ENCODE data around the gene DHDDS. TPM values are rescaled to one million over a fixed set of nuclear protein-coding genes. Genes with fewer than 3 reads are reported as not detected.
A peak's percentile ranks its signal among the peaks of the same experiment; 100 is the strongest.

Gene DHDDS
- total RNA-seq, 1 donor from 2014 or later = 23.5 TPM

DNA sequence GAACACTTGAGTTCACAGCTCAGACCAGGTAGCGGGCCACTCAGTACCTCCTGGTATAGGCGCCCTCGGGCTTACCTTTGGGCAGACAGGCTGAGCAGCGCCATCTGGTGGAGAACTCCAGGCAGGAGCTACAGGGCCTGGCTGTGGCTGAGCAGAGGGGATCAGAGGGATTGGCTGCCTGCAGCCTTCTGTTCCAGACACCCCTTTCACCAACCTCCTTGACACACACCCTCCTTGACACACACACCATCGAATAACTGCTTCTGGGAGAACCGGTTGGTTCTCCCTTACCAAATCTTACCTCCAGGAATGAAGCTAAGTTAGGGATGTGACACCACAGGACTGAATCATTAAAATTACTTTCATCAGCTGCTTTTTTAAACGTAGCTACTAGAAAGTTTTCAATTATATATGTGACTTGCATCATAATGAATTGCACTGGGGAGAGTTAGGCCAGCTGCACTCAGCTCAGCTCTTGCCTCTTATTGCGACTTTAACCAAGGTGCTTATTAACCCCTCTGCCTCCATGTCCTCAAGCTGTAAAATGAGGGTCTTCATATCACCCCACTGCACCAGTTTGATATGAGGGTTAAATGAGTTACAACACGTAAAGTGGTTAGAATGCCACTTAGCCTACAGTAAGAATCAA is 14.9 kb upstream of the DHDDS start:
- Histone ChIP-seq H3K4me3 (ENCODE audit: low read length in 3 of 3) (no peak overlapping the region), H3K4me1 (ENCODE audit: control insufficient read depth in 3 of 3, insufficient read depth in 3 of 3, low read length in 3 of 3) (no peaks in the 10 kb centered on the region), H3K27ac (ENCODE audit: low read depth, low read length) (no peak overlapping the region), H3K27me3 (ENCODE audit: control insufficient read depth in 3 of 3, insufficient read depth in 3 of 3, low read length in 3 of 3) (peaks cover 17 to 41% (median 17%) of the 10 kb centered on the region in 3 donors), H3K9me3 (ENCODE audit: control insufficient read depth in 3 of 3, low read length in 3 of 3) (no peaks in the 10 kb centered on the region), H3K9ac (ENCODE audit: low read depth in 1 of 3, low read length in 3 of 3) (no peak overlapping the region), H3K36me3 (ENCODE audit: control insufficient read depth in 3 of 3, insufficient read depth in 3 of 3, low read length in 3 of 3) (no peaks in the 10 kb centered on the region)

- peaks cover 3 to 25% (median 3%) of the 10 kb centered on the region in 3 donors for H3K27me3 ChIP-seq (ENCODE audit: control insufficient read depth in 3 of 3, insufficient read depth in 3 of 3, low read length in 3 of 3)
- no peaks in the 10 kb centered on the region for H3K36me3 ChIP-seq (ENCODE audit: control insufficient read depth in 3 of 3, insufficient read depth in 3 of 3, low read length in 3 of 3)
- H3K27ac ChIP-seq (ENCODE audit: low read depth, low read length) = no peak overlapping the region
- H3K9me3 ChIP-seq (ENCODE audit: control insufficient read depth in 3 of 3, low read length in 3 of 3) = no peaks in the 10 kb centered on the region
- H3K4me1 ChIP-seq (ENCODE audit: control insufficient read depth in 3 of 3, insufficient read depth in 3 of 3, low read length in 3 of 3) = no peaks in the 10 kb centered on the region
- H3K4me3 ChIP-seq (ENCODE audit: low read length in 3 of 3) = no peak overlapping the region
- H3K9ac ChIP-seq (ENCODE audit: low read depth in 1 of 3, low read length in 3 of 3) = no peak overlapping the region
Observed at GRCh38 chr1:26418865-26419349, 13.2 kb upstream of the DHDDS start.

GRCh38 chr1:26419494-26419893 is 12.6 kb upstream of the DHDDS start:
- no peaks in the 10 kb centered on the region for H3K36me3 ChIP-seq (ENCODE audit: control insufficient read depth in 3 of 3, insufficient read depth in 3 of 3, low read length in 3 of 3)
- no peak overlapping the region for H3K4me3 ChIP-seq (ENCODE audit: low read length in 3 of 3)
- no peak overlapping the region for H3K9ac ChIP-seq (ENCODE audit: low read depth in 1 of 3, low read length in 3 of 3)
- no peak overlapping the region for H3K27ac ChIP-seq (ENCODE audit: low read depth, low read length)
- H3K9me3 ChIP-seq (ENCODE audit: control insufficient read depth in 3 of 3, low read length in 3 of 3) = no peaks in the 10 kb centered on the region
- peaks cover 3 to 19% (median 3%) of the 10 kb centered on the region in 3 donors for H3K27me3 ChIP-seq (ENCODE audit: control insufficient read depth in 3 of 3, insufficient read depth in 3 of 3, low read length in 3 of 3)
- no peaks in the 10 kb centered on the region for H3K4me1 ChIP-seq (ENCODE audit: control insufficient read depth in 3 of 3, insufficient read depth in 3 of 3, low read length in 3 of 3)

DNA sequence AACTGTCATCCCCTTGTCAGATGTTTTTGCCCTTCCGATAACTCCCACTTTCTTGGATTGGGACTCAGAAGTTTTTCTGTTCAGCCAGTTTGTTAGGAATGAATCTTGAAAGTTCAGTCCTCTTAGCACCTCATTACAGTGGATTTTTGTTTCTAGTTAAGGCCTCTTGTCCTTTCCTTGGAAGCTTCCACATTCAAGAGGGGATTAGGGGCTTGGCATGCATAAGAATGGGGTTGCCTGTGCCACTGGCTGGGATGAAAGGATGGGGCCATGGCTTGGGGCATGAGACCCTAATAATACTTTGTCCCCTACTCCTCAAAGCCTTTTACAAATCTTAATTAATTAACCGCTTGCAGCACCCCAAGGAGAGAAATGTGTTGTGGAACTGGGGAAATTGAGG is 2.4 kb upstream of the DHDDS start:
- no peaks in the 10 kb centered on the region for H3K9me3 ChIP-seq (ENCODE audit: control insufficient read depth in 3 of 3, low read length in 3 of 3)
- no peaks in the 10 kb centered on the region for H3K27me3 ChIP-seq (ENCODE audit: control insufficient read depth in 3 of 3, insufficient read depth in 3 of 3, low read length in 3 of 3)
- H3K4me1 ChIP-seq (ENCODE audit: control insufficient read depth in 3 of 3, insufficient read depth in 3 of 3, low read length in 3 of 3) = peaks cover 10 to 18% (median 15%) of the 10 kb centered on the region in 3 donors
- H3K36me3 ChIP-seq (ENCODE audit: control insufficient read depth in 3 of 3, insufficient read depth in 3 of 3, low read length in 3 of 3) = peaks cover 0 to 5% (median 0%) of the 10 kb centered on the region in 3 donors
- H3K9ac ChIP-seq (ENCODE audit: low read depth in 1 of 3, low read length in 3 of 3) = no peak overlapping the region
- no peak overlapping the region for H3K27ac ChIP-seq (ENCODE audit: low read depth, low read length)
- H3K4me3 ChIP-seq (ENCODE audit: low read length in 3 of 3) = no peak overlapping the region

GRCh38 chr1:26432793-26433192 is 672 bp downstream of the DHDDS start:
- peaks cover 10 to 18% (median 15%) of the 10 kb centered on the region in 3 donors for H3K4me1 ChIP-seq (ENCODE audit: control insufficient read depth in 3 of 3, insufficient read depth in 3 of 3, low read length in 3 of 3)
- H3K27ac ChIP-seq (ENCODE audit: low read depth, low read length) = peak overlapping the region; percentile 82
- peaks cover 6 to 17% (median 7%) of the 10 kb centered on the region in 3 donors for H3K36me3 ChIP-seq (ENCODE audit: control insufficient read depth in 3 of 3, insufficient read depth in 3 of 3, low read length in 3 of 3)
- H3K9ac ChIP-seq (ENCODE audit: low read depth in 1 of 3, low read length in 3 of 3) = peak overlapping the region; percentile 79 to 91 (median 80)
- peak overlapping the region; percentile 84 to 95 (median 90) for H3K4me3 ChIP-seq (ENCODE audit: low read length in 3 of 3)
- no peaks in the 10 kb centered on the region for H3K9me3 ChIP-seq (ENCODE audit: control insufficient read depth in 3 of 3, low read length in 3 of 3)
- H3K27me3 ChIP-seq (ENCODE audit: control insufficient read depth in 3 of 3, insufficient read depth in 3 of 3, low read length in 3 of 3) = no peaks in the 10 kb centered on the region

- no peaks in the 10 kb centered on the region for H3K27me3 ChIP-seq (ENCODE audit: control insufficient read depth in 3 of 3, insufficient read depth in 3 of 3, low read length in 3 of 3)
- no peak overlapping the region for H3K4me3 ChIP-seq (ENCODE audit: low read length in 3 of 3)
- H3K9ac ChIP-seq (ENCODE audit: low read depth in 1 of 3, low read length in 3 of 3) = no peak overlapping the region
- H3K27ac ChIP-seq (ENCODE audit: low read depth, low read length) = no peak overlapping the region
- H3K36me3 ChIP-seq (ENCODE audit: control insufficient read depth in 3 of 3, insufficient read depth in 3 of 3, low read length in 3 of 3) = peaks cover 17 to 31% (median 19%) of the 10 kb centered on the region in 3 donors
- peaks cover 10 to 18% (median 15%) of the 10 kb centered on the region in 3 donors for H3K4me1 ChIP-seq (ENCODE audit: control insufficient read depth in 3 of 3, insufficient read depth in 3 of 3, low read length in 3 of 3)
- H3K9me3 ChIP-seq (ENCODE audit: control insufficient read depth in 3 of 3, low read length in 3 of 3) = no peaks in the 10 kb centered on the region
Observed at GRCh38 chr1:26434161-26434752, 2.1 kb downstream of the DHDDS start.

DNA sequence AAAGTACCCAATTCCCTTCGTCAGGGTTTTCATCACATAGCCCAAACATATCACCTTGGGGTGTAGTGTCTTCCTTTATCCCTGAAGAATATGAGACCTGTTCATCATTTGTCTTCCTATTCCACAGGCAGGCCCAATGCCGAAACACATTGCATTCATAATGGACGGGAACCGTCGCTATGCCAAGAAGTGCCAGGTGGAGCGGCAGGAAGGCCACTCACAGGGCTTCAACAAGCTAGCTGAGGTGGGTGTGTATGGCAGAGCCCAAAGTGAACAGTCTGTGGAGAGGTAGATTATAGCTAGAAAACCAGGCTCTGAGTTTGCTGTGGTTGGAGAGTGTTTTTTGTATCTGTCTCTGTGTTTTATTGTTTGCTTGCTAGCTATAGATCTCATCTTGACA is 5.9 kb downstream of the DHDDS start:
- Histone ChIP-seq H3K9ac (ENCODE audit: low read depth in 1 of 3, low read length in 3 of 3) (no peak overlapping the region), H3K9me3 (ENCODE audit: control insufficient read depth in 3 of 3, low read length in 3 of 3) (no peaks in the 10 kb centered on the region), H3K27me3 (ENCODE audit: control insufficient read depth in 3 of 3, insufficient read depth in 3 of 3, low read length in 3 of 3) (no peaks in the 10 kb centered on the region), H3K36me3 (ENCODE audit: control insufficient read depth in 3 of 3, insufficient read depth in 3 of 3, low read length in 3 of 3) (peaks cover 33 to 56% (median 45%) of the 10 kb centered on the region in 3 donors), H3K4me1 (ENCODE audit: control insufficient read depth in 3 of 3, insufficient read depth in 3 of 3, low read length in 3 of 3) (peaks cover 4 to 7% (median 6%) of the 10 kb centered on the region in 3 donors), H3K4me3 (ENCODE audit: low read length in 3 of 3) (no peak overlapping the region), H3K27ac (ENCODE audit: low read depth, low read length) (no peak overlapping the region)

DNA sequence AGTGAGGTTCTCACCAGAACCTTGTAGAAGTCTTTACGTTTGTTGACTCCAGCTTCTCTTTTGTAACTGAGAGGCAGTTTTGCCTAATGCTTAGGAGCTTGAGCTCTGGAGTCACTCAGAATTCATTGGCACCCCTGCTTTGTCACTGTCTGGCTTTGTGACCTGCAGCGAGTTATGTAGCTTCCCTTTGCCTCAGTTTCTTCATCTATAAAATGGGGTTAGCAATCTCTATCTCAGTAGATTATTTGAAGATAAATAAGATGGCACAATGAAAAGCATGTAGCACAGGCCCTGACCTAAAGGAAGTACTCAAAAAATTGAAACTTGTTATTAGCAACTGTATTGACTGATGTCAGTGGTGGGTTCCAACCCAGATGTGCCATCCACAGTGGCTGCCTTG is 8.1 kb downstream of the DHDDS start:
- Histone ChIP-seq H3K9ac (ENCODE audit: low read depth in 1 of 3, low read length in 3 of 3) (no peak overlapping the region), H3K4me1 (ENCODE audit: control insufficient read depth in 3 of 3, insufficient read depth in 3 of 3, low read length in 3 of 3) (no peaks in the 10 kb centered on the region), H3K36me3 (ENCODE audit: control insufficient read depth in 3 of 3, insufficient read depth in 3 of 3, low read length in 3 of 3) (peaks cover 49 to 67% (median 62%) of the 10 kb centered on the region in 3 donors), H3K4me3 (ENCODE audit: low read length in 3 of 3) (no peak overlapping the region), H3K27me3 (ENCODE audit: control insufficient read depth in 3 of 3, insufficient read depth in 3 of 3, low read length in 3 of 3) (no peaks in the 10 kb centered on the region), H3K27ac (ENCODE audit: low read depth, low read length) (no peak overlapping the region), H3K9me3 (ENCODE audit: control insufficient read depth in 3 of 3, low read length in 3 of 3) (no peaks in the 10 kb centered on the region)

GRCh38 chr1:26449868-26450267 is 17.7 kb downstream of the DHDDS start:
- Histone ChIP-seq H3K4me1 (ENCODE audit: control insufficient read depth in 3 of 3, insufficient read depth in 3 of 3, low read length in 3 of 3) (no peaks in the 10 kb centered on the region), H3K4me3 (ENCODE audit: low read length in 3 of 3) (no peak overlapping the region), H3K36me3 (ENCODE audit: control insufficient read depth in 3 of 3, insufficient read depth in 3 of 3, low read length in 3 of 3) (peaks cover 17 to 56% (median 33%) of the 10 kb centered on the region in 3 donors), H3K9ac (ENCODE audit: low read depth in 1 of 3, low read length in 3 of 3) (no peak overlapping the region), H3K27me3 (ENCODE audit: control insufficient read depth in 3 of 3, insufficient read depth in 3 of 3, low read length in 3 of 3) (no peaks in the 10 kb centered on the region), H3K27ac (ENCODE audit: low read depth, low read length) (no peak overlapping the region), H3K9me3 (ENCODE audit: control insufficient read depth in 3 of 3, low read length in 3 of 3) (no peaks in the 10 kb centered on the region)

GRCh38 chr1:26450908-26451307 is 18.8 kb downstream of the DHDDS start:
- Histone ChIP-seq H3K27ac (ENCODE audit: low read depth, low read length) (no peak overlapping the region), H3K36me3 (ENCODE audit: control insufficient read depth in 3 of 3, insufficient read depth in 3 of 3, low read length in 3 of 3) (peaks cover 12 to 56% (median 29%) of the 10 kb centered on the region in 3 donors), H3K4me3 (ENCODE audit: low read length in 3 of 3) (no peak overlapping the region), H3K27me3 (ENCODE audit: control insufficient read depth in 3 of 3, insufficient read depth in 3 of 3, low read length in 3 of 3) (no peaks in the 10 kb centered on the region), H3K4me1 (ENCODE audit: control insufficient read depth in 3 of 3, insufficient read depth in 3 of 3, low read length in 3 of 3) (no peaks in the 10 kb centered on the region), H3K9ac (ENCODE audit: low read depth in 1 of 3, low read length in 3 of 3) (no peak overlapping the region), H3K9me3 (ENCODE audit: control insufficient read depth in 3 of 3, low read length in 3 of 3) (no peaks in the 10 kb centered on the region)

All from skeletal muscle tissue (tissue), 4 donors.